OCI-M2 (cell line): ENCODE measurements around the gene RASSF1.

Source experiments
- DNase-seq: peaks from one replicate; lab custom pipeline; 2025; ENCODE audit not compliant: unreplicated experiment; lab: John Stamatoyannopoulos, UW

The RASSF1 gene

DNA sequence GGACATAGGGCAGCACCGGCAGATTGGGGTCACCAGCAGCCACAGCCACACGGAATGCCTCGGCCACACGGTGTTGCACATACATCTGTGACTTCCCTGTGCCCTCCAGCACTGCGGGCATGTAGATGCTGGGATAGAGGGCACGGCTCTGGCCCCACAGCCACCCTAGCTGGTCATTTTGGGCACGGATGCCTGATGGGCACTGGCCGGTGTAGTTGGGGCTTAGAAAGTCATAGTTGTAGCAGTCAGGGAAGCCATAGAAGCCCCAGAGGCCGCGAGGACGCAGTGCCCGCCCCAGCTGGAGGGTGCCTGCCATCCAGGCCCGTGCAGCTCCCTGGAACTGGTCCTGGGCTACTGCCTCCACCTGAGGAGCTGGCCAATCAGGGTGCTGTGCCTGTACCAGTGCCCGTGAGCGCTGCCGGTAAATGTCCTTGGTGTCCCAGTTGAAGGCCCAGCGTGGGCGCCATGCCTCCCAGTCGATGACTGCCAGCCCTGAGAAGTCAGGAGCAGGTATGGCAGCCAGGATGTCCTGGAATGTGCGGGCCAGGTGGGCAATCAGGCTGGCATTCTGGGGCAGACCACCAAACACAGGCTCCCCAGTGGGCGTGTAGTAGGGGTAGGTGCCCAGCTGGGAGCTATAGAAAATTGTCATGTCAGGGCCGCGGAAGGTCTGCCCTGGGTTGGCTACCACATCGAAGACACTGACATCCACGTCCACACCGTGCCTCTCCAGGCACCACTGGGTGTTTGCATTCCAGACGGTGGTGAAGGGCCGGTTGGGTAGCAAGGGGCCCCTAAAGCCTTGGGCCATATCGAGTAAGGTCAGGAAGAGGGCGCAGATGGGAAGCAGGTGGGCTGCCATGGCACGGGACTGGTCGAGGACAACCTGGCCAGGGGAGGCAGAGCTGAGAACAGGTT lies 38.3 kb downstream of the RASSF1 start:
- no peak for DNase-seq

DNA sequence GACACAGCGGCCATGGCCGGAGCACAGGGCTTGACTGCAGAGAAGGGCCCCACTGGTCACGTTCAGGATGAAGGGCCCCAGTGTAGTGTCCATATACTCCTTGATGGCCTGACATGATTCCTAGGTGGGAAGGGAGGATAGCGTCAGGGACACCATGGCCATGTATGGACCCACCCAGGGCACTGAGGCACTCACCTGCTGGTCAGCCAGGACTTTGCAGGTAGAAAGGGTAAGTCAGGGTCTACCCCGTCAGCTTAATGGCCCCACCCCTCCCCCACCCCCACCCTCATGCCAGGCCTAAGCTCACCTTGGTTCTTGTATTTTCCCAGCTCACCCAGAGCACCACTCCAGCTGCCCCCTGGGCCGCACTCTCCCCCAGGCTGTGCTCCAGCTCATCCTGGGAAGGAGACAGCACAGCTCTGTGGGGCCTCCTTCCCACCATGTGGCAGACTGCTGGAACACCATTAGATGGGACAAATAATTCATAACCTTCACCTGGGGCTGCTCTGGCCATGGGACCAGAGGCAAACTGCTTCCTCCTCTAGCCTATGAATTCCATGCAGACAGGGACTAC lies 39.9 kb downstream of the RASSF1 start:
- no peak for DNase-seq

DNA sequence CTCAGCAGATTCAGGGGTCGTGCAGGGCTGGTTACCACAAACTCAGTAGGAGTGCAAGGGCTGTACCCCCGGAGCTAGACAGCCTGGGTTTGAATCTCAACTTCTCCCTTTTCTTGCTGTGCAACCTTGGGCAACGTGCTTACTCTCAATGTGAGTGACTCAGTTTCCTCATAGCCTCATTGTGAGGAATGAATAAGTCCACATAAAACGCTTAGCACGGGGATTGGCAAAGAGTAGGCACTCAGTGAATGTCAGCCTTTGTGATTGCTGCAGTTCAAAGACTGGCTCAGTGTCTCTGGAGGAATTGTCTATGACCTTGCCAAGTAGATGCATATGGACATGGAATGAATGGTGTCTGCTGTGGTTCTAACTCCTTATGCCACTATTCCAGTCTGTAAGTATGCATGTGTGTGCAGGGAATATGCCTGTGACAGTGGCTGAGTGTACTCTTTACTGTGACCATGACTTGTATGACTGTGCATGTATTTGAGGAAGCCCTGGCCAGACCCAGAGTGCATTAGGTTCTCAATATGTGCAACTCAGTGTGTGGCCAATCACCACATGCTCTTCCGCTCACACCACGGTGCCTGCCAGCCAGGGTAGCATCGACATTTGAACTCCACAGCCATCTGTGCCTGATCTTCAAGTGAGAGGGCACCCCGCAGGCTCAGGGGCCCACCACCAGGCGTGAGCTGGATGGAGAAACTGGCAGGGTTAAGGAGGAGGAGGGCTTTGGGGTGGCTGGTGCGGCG lies 40.5 kb downstream of the RASSF1 start:
- no peak for DNase-seq

GRCh38 chr3:50299638-50299928 lies 41.1 kb downstream of the RASSF1 start:
- no peak for DNase-seq

DNA sequence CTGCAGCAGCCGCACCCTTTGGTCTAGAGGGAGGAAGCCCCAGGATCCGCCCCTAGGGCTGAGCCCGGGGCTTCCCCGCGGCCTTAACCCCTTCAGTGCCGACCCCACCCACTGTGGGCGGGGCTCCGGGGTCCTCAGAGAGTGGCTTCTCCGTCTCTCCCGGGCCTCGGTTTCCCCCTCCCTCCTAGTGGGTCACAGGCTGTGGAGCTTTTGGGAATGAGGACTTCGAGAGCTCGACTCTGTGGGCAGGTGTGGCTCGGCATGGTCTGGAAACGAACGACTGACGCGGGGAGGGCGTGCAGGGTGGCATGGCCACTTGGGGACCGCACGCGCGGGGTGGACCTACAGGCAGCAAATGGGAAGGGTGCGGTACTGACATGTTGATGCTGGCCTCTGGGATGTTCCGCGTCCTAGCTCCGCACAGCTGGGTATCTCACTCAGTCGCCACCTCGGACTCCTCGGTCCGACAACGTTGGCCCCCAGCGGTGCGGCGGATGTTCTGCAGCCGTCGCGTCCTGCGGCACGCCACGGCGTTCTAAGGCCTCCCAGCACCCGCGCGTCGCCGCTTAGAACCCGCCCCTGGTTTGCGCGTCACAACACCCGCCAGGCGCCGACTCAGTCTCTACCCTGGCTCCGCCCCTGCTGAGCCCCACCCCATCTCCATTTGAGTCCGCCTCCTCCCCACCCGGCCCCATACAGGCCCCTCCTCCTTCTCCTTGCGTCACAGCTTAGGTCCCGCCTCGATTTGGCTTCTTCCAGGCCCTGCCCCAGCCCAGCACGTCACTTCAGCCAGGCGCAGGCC lies 41.6 kb downstream of the RASSF1 start, which contains the start of the genes HYAL3 and NAA80:
TSS of gene HYAL3 (minus strand) at position 570 of the 802 bp plus-strand sequence. CDS start 3,803 bp downstream, outside the sequence.
TSS of gene NAA80 (minus strand) at position 570 of the 802 bp plus-strand sequence. CDS start 1,942 bp downstream, outside the sequence.
- peak; percentile 79 for DNase-seq

DNA sequence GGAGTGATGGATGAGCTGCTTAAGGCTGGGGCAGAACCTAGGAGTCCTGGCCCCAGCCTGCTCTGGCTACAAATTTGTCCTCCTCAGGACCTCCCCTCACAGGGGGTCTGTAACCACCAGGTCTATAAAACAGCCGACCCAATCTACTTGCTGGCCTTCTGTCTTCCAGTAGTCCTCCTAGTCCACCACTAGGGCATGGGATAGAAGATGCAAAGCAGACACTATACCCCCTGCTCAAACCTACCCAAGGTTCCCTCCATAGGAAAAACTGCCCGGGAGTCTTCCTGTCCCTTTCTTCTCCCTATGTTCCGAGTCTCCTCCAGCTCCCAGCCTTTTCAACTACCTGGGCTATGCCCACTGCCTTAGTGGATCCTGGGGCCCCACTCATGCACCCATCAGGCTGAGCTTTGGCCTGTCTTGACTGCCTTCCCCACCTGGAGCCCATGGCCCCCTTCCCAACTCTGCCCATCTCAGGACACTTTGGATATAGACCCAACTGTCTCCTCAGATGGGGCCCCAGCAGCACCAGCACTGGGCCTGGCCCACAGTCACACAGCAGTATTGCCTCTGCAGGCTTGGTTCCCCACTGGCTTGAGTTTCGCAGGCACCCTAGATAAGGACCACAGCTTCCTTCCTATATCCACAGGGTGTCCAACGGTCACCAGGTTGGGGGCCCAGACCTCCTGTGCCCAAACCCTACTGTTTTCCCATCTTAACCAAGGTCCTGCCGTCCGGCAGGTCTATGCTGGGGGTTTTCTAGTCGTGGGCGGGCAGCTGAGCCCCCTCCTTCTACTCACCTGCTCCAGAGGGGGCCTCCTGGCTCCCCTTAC lies 42.5 kb downstream of the RASSF1 start:
- no peak for DNase-seq

DNA sequence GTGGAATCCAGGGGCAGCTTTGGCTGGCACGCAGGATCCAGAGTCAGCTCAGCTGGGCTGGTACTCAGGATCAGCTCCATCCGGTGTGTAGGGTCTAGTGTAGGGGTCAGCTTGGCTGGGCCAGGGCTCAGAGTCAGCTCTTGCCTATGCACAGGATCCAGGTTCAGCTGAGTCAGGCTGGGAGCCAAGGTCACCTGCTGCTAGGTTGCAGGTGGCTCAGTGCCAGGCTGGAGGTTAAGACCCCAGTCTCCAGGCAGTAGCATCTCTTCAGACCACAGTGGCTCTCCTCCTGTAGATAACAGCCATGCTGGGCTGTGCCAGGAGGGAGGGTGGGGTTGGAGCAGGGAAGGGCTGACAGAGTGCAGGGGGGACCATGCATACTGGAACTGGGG lies 43.3 kb downstream of the RASSF1 start:
- DNase-seq, result no peak

DNA sequence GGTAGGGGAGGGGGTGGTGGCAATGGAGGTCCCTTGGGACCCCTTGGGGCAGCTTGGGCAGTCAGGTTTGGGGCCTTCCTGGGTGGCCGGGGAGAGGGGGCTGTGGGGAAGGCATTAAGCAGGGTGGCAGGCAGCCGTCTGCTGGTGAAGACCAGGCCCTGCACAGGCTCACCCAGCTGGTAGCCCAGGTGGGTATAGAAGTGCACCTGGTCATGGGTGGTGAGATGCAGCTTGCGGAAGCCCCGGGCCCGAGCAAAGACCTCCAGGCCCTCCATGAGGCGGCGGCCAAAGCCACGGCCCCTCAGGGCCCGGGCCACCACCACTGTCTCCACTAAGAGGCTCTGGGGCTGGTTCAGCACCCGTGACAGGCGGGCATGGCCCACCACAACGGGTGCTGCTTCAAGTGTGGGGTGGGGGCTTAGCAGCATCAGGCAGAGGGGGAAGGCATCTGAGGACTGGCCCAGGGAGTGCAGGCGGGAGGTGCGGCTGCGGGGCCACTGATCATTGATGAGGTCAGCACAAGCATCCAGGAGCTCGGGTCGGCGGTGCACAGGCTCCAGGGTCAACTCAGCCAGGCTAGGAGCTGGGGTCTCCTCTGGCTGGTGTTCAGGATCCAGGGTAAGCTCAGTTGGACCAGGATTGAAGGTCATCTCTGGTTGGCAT lies 43.8 kb downstream of the RASSF1 start:
- no peak for DNase-seq

DNA sequence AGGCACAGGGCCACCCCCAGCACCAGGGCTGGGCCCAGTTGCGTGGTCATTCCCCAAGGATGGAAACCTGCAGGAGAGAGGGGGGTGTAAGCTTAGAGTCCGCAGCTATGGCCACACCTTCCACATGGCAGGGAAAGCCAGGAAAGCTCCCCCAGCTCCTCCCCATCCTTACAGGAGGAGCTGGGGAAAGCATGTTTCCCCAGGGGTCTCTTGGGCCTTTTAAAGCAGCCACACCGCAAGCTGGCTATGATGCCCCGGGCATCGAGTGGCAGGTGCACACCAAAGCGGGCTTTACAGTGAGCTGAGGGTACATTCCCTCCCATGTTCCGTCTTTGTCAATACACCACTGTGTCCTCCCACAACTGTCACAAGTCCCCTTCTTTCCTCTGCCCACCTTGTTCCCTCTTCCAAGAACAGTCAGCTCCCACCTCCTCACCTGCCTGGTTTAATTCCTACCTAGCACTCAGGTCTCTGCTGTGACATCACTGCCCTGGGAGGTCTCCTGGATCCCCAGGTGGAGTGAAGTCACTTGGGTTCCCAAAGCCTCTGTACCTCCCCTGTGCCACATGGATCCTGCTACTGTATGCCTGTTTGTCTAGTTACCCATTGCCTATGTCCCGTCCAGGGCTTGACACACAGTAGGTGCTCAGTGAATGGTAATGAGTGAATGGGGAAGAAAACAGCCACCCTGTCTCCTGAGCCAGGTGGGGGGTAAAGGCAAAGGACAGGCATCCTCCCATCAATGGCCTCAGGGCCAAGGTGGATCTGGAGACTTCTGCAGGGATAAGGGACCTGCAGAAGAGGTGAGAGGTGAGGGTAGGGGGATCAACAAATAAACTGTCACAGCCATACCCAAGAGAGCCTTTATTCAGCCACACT lies 44.8 kb downstream of the RASSF1 start:
- DNase-seq, result no peak

GRCh38 chr3:50294492-50295403 lies 45.9 kb downstream of the RASSF1 start:
- no peak for DNase-seq

DNA sequence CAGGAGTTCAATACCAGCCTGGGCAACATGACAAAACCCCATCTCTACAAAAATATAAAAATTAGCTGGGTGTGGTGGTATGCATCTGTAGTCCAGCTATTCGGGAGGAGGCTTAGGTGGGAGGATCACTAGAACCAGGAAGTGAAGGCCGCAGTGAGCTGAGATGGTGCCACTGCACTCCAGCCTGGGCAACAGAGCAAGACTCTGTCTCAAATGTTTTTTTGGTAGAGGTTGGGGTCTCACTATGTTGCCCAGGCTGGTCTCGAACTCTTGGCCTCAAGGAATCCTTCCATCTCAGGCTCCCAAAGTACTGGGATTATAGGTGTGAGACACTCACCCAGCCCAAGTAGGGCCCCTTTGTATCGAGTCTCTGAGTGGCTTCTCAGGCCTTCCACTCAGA lies 46.5 kb downstream of the RASSF1 start:
- DNase-seq, result no peak

- no peak for DNase-seq
Measured at GRCh38 chr3:50293079-50293801, 47.4 kb downstream of the RASSF1 start.

DNA sequence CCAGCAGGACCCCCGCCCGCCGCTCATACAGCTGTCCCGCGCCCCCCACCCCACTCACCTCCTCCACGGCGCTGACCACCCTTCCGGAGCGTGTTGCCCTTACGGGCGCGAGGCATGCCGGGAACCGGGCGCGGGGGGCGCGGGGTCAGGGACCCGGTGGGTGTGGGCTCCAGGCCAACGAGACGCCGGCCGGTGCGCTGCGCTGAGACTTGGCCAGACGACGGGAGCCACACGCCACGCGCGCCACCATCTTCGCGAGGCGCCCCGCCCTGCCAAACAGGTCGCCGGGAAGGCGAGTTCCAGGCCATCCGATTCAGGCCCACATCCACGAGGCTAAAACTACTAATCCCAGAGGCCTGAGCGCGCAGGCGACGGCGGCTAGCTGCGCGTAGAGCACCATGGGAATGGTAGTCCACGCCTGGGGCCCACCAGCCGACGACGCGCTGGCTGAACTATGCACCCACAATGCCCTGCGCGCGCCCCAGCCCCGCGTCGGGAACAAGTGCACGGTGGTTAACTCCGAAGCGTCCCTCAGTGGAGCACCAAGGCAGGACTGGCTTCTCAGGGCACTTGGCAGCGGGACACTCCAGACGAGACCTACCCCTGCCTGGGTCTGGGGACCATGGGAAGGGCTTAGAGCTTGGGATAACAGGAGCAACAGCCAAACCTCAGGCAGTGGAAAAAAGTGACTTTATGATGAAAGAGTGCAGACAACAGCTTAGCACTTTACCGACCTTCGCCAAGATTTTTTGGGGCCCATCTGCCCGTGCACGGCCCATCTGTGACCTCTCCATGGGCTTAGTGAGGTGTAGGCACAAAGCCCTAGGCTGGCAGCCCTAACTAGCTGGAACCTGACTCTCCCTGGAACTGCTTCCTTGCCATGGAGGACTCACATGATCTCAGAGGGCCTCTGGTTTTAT lies 48.2 kb downstream of the RASSF1 start, which contains the start of gene IFRD2:
TSS of gene IFRD2 (minus strand) at position 271 of the 920 bp plus-strand sequence. CDS start at position 116, 155 bp downstream.
- DNase-seq, result peak; percentile 44

GRCh38 chr3:50290161-50290641 lies 50.4 kb downstream of the RASSF1 start:
- no peak for DNase-seq

DNA sequence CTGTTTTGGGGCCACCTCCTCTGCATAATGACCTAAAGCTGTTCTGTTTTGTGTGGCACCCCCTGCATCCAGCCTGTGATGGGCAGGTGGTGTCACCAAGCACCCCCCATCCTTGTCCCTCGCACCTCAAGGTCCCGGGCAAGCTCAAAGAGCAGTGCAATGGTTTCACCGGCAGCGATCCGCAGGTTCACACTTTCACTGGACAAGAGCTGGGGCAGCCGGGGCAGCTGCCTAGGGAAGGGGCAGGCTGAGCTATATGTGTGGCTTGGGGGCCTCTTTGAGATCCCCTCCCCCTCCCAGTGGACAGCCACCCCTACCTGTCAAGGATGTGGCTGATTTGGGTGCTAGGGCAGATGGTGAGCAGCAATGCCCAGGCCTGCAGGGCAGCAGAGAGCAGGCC lies 51.5 kb downstream of the RASSF1 start:
- DNase-seq, result no peak
